ENCODE data around the gene PCCA. TPM values are rescaled to one million over a fixed set of nuclear protein-coding genes. Genes with fewer than 3 reads are reported as not detected.

PCCA gene
- polyA plus RNA-seq, 1 experiment, result 3.0 TPM

GRCh38 chr13:100447831-100448230, 358.9 kb downstream of the PCCA start:
- POLR2A ChIA-PET, result no interaction called here
- Histone ChIP-seq H3K27me3 (ENCODE audit: control insufficient read depth, insufficient read depth, low read length) (no peaks in the 10 kb centered on the region), H3K36me3 (ENCODE audit: control insufficient read depth, insufficient read depth, low read length) (peaks cover 1% of the 10 kb centered on the region; the same call in 1 of the 2 replicates), H3K4me3 (ENCODE audit: low read depth, low read length) (no peak overlapping the region)
- CTCF ChIA-PET, result no interaction called here
- no peak for TF ChIP-seq CTCF (IDR thresholded peaks at IDR 0.05; ENCODE audit: insufficient read depth, low read depth, low read length)
- no peak for DNase-seq (ENCODE audit: low read depth)

DNA sequence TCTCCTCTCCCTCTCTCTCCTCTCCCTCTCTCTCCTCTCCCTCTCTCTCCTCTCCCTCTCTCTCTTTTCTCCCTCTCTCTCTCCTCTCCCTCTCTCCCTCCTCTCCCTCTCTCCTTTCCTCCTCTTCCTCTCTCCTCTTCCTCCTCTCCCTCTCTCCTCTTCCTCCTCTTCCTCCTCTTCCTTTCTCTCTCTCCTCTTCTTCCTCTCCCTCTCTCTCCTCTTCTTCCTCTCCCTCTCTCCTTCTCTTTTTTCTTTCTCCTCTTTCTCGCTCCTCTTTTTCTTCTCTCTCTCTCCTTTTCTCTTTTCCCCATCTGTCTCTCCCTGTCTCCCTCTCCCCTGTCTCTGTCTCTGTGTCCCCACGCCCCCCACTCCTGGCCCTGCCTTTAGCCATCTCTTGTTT, 363.0 kb downstream of the PCCA start:
- no peak overlapping the region for H3K4me3 ChIP-seq (ENCODE audit: low read depth, low read length)
- POLR2A ChIA-PET, result no interaction called here
- peaks cover 1% of the 10 kb centered on the region; the same call in 1 of the 2 replicates for H3K36me3 ChIP-seq (ENCODE audit: control insufficient read depth, insufficient read depth, low read length)
- CTCF ChIA-PET, result no interaction called here
- no peak for DNase-seq (ENCODE audit: low read depth)
- no peak for TF ChIP-seq CTCF (IDR thresholded peaks at IDR 0.05; ENCODE audit: insufficient read depth, low read depth, low read length)
- no peaks in the 10 kb centered on the region for H3K27me3 ChIP-seq (ENCODE audit: control insufficient read depth, insufficient read depth, low read length)

DNA sequence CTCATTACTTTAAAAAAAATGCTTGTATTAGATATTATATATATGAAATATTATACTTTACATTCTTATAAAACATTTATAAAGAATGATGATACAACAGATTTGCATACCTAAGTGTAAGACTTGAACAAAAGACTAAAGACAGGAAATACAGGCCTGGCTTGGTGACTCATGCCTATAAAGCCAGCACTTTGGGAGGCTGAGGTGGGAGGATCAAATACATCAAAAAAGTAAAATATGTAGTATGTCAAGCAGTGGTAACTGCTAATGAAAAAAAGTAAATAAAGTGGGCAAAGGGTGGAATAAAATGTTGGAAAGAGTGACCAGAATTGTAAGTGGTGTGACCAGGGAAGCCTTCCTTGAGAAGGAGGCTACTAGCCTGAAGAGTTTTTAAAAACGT, 366.0 kb downstream of the PCCA start:
- Histone ChIP-seq H3K27me3 (ENCODE audit: control insufficient read depth, insufficient read depth, low read length) (no peaks in the 10 kb centered on the region), H3K4me3 (ENCODE audit: low read depth, low read length) (no peak overlapping the region), H3K36me3 (ENCODE audit: control insufficient read depth, insufficient read depth, low read length) (peaks cover 1% of the 10 kb centered on the region; the same call in 1 of the 2 replicates)
- no peak for TF ChIP-seq CTCF (IDR thresholded peaks at IDR 0.05; ENCODE audit: insufficient read depth, low read depth, low read length)
- DNase-seq (ENCODE audit: low read depth), result no peak
- CTCF ChIA-PET, result no interaction called here
- POLR2A ChIA-PET, result no interaction called here

- CTCF ChIA-PET, result no interaction called here
- POLR2A ChIA-PET, result no interaction called here
- no peaks in the 10 kb centered on the region for H3K27me3 ChIP-seq (ENCODE audit: control insufficient read depth, insufficient read depth, low read length)
- H3K4me3 ChIP-seq (ENCODE audit: low read depth, low read length), result no peak overlapping the region
- no peak for DNase-seq (ENCODE audit: low read depth)
- TF ChIP-seq CTCF (IDR thresholded peaks at IDR 0.05; ENCODE audit: insufficient read depth, low read depth, low read length), result no peak
- H3K36me3 ChIP-seq (ENCODE audit: control insufficient read depth, insufficient read depth, low read length), result no peaks in the 10 kb centered on the region
Measured at GRCh38 chr13:100458673-100459072, 369.8 kb downstream of the PCCA start.

GRCh38 chr13:100459747-100460146, 370.9 kb downstream of the PCCA start:
- no peaks in the 10 kb centered on the region for H3K36me3 ChIP-seq (ENCODE audit: control insufficient read depth, insufficient read depth, low read length)
- no peak overlapping the region for H3K4me3 ChIP-seq (ENCODE audit: low read depth, low read length)
- CTCF ChIA-PET, result no interaction called here
- POLR2A ChIA-PET, result no interaction called here
- DNase-seq (ENCODE audit: low read depth), result no peak
- no peaks in the 10 kb centered on the region for H3K27me3 ChIP-seq (ENCODE audit: control insufficient read depth, insufficient read depth, low read length)
- no peak for TF ChIP-seq CTCF (IDR thresholded peaks at IDR 0.05; ENCODE audit: insufficient read depth, low read depth, low read length)
